ENCODE measurements around the gene GSTM5.

- no peak for TF ChIP-seq CTCF (IDR thresholded peaks at IDR 0.05)
- no peak for TF ChIP-seq ESRRA (CRISPR knock-in tag; IDR thresholded peaks at IDR 0.05; ENCODE audit: borderline replicate concordance)
Observed at GRCh38 chr1:109721042-109721441, 9.0 kb downstream of the GSTM5 start.

Measured in WTC11 (cell line).